Hepatocyte (in vitro differentiated cells): ENCODE results near the gene CYTH2. TPM values are rescaled to one million over a fixed set of nuclear protein-coding genes. Genes with fewer than 3 reads are reported as not detected.

Experiments
- DNase-seq: peaks from one replicate; pipeline ENCODE4 v3.0.0-alpha.2; 2016; ENCODE audit warnings: low spot score
- H2AFZ ChIP-seq: fragments of 200-600 bp; sonication (generic); 2 replicates; pipeline ENCODE4 v1.6.0; 2016; ENCODE audit warnings: antibody characterized with exemption, mild to moderate bottlenecking
- H3K27ac ChIP-seq: fragments of 200-600 bp; sonication (generic); 2 replicates; pipeline ENCODE4 v1.5.1; 2016; ENCODE audit warnings: mild to moderate bottlenecking
- H3K27me3 ChIP-seq: fragments of 200-600 bp; sonication (generic); 2 replicates; pipeline ENCODE4 v1.6.1; 2016
- H3K36me3 ChIP-seq: fragments of 200-600 bp; sonication (generic); replicated peaks from 2 replicates; pipeline ENCODE4 v1.5.1; 2016; ENCODE audit warnings: low read depth; ENCODE audit not compliant: insufficient read depth
- H3K4me1 ChIP-seq: fragments of 200-600 bp; sonication (generic); 2 replicates; pipeline ENCODE4 v1.5.1; 2016; ENCODE audit warnings: mild to moderate bottlenecking, moderate library complexity; ENCODE audit not compliant: insufficient read depth
- H3K4me2 ChIP-seq: fragments of 200-600 bp; sonication (generic); 2 replicates; pipeline ENCODE4 v1.6.0; 2016
- H3K4me3 ChIP-seq: fragments of 200-600 bp; sonication (generic); 2 replicates; pipeline ENCODE4 v1.5.1; 2016; ENCODE audit warnings: mild to moderate bottlenecking
- H3K79me2 ChIP-seq: fragments of 200-600 bp; sonication (generic); 2 replicates; pipeline ENCODE4 v1.6.0; 2017; ENCODE audit warnings: mild to moderate bottlenecking
- H3K9me2 ChIP-seq: fragments of 200-600 bp; sonication (generic); replicated peaks from 2 replicates; pipeline ENCODE4 v1.6.0; 2017; ENCODE audit warnings: mild to moderate bottlenecking; ENCODE audit not compliant: insufficient read depth
- H3K9me3 ChIP-seq: fragments of 200-600 bp; sonication (generic); 2 replicates; pipeline ENCODE4 v1.5.1; 2016; ENCODE audit warnings: low read depth, mild to moderate bottlenecking
- H4K20me1 ChIP-seq: fragments of 200-600 bp; sonication (generic); 2 replicates; pipeline ENCODE4 v1.6.0; 2016; ENCODE audit warnings: mild to moderate bottlenecking; ENCODE audit not compliant: insufficient read depth, poor library complexity, severe bottlenecking
- CTCF ChIP-seq: fragments of 200-600 bp; sonication (generic); IDR thresholded peaks from 2 replicates; pipeline ENCODE4 v1.5.1; 2016; ENCODE audit warnings: antibody characterized with exemption, mild to moderate bottlenecking; ENCODE audit not compliant: poor library complexity
- EZH2 ChIP-seq: fragments of 200-600 bp; sonication (generic); IDR thresholded peaks from 2 replicates; pipeline ENCODE4 v1.6.1; 2016; ENCODE audit warnings: antibody characterized with exemption, mild to moderate bottlenecking, borderline replicate concordance
- EZH2phosphoT487 ChIP-seq: fragments of 200-600 bp; sonication (generic); IDR thresholded peaks from one replicate; pipeline ENCODE4 v1.6.1; 2018; ENCODE audit warnings: antibody characterized with exemption, mild to moderate bottlenecking, low read depth, moderate library complexity; ENCODE audit not compliant: unreplicated experiment, severe bottlenecking
- WGBS: methylation state at CpG from one replicate; pipeline ENCODE4 v1.1.6; 2016; ENCODE audit warnings: low lambda C conversion rate; ENCODE audit errors: missing lambda C conversion rate; 5-methylcytosine and 5-hydroxymethylcytosine counted together
- polyA plus RNA-seq: library from polyadenylated mRNA; unstranded; fragments of >200 nt; fragmentation: Nextera tagmentation; extraction: Ambion mirVana; gene quantifications from 2 replicates; pipeline ENCODE4 v1.2.1, GENCODE V29; 2016
- total RNA-seq: library from RNA; depleted of rRNA; stranded (reverse); fragments of >200 nt; gene quantifications from 2 replicates; pipeline ENCODE4 v1.2.3, GENCODE V29; 2014

The CYTH2 gene
- total and polyA plus RNA-seq, 2 experiments from 2014 or later: 63.1 to 80.1 TPM

GRCh38 chr19:48461651-48461981, 7.6 kb upstream of the CYTH2 start:
- 97% methylated on average over 28 of the region's 36 CpGs for WGBS
- H3K36me3 ChIP-seq: no peaks in the 10 kb centered on the region

GRCh38 chr19:48461982-48462655, 7.0 kb upstream of the CYTH2 start:
- Histone ChIP-seq H3K4me3 (no peak overlapping the region), H2AFZ (no peak overlapping the region), H3K9me3 (no peaks in the 10 kb centered on the region), H3K79me2 (no peaks in the 10 kb centered on the region), H3K27ac (no peak overlapping the region), H4K20me1 (no peaks in the 10 kb centered on the region), H3K9me2 (no peaks in the 10 kb centered on the region), H3K36me3 (no peaks in the 10 kb centered on the region), H3K27me3 (no peaks in the 10 kb centered on the region), H3K4me2 (no peak overlapping the region), H3K4me1 (no peaks in the 10 kb centered on the region)
- no peak for DNase-seq
- 98% methylated on average over 57 of the region's 62 CpGs for WGBS
- no peak for TF ChIP-seq EZH2phosphoT487
- TF ChIP-seq CTCF: no peak
- no peak for TF ChIP-seq EZH2

More at GRCh38 chr19:48461651-48461981, 7.6 kb upstream of the CYTH2 start:
- Histone ChIP-seq H3K4me3 (no peak overlapping the region), H3K27me3 (no peaks in the 10 kb centered on the region), H4K20me1 (no peaks in the 10 kb centered on the region), H3K4me2 (no peak overlapping the region), H3K9me3 (no peaks in the 10 kb centered on the region), H3K79me2 (no peaks in the 10 kb centered on the region), H3K9me2 (no peaks in the 10 kb centered on the region), H2AFZ (no peak overlapping the region), H3K4me1 (no peaks in the 10 kb centered on the region), H3K27ac (no peak overlapping the region)
- TF ChIP-seq EZH2phosphoT487: no peak
- DNase-seq: no peak

- H3K9me3 ChIP-seq: no peaks in the 10 kb centered on the region
- H3K36me3 ChIP-seq: no peaks in the 10 kb centered on the region
- H3K4me3 ChIP-seq: no peak overlapping the region
- no peaks in the 10 kb centered on the region for H3K27me3 ChIP-seq
- no peak overlapping the region for H3K4me2 ChIP-seq
- peaks cover 7% of the 10 kb centered on the region for H3K4me1 ChIP-seq
- no peak overlapping the region for H2AFZ ChIP-seq
- no peaks in the 10 kb centered on the region for H3K9me2 ChIP-seq
- H3K79me2 ChIP-seq: peaks cover 6% of the 10 kb centered on the region
- H3K27ac ChIP-seq: no peak overlapping the region
- 89% methylated on average over 1 of the region's 1 CpG for WGBS
- peaks cover 6% of the 10 kb centered on the region for H4K20me1 ChIP-seq
- no peak for TF ChIP-seq CTCF
- TF ChIP-seq EZH2: no peak
- TF ChIP-seq EZH2phosphoT487: no peak
- no peak for DNase-seq
Measured at GRCh38 chr19:48465215-48465614, 4.0 kb upstream of the CYTH2 start.

GRCh38 chr19:48466561-48467325, 2.4 kb upstream of the CYTH2 start:
- no peak for DNase-seq
- Histone ChIP-seq H3K9me2 (no peaks in the 10 kb centered on the region), H3K9me3 (no peaks in the 10 kb centered on the region), H3K4me2 (no peak overlapping the region), H3K79me2 (peaks cover 21% of the 10 kb centered on the region), H3K4me3 (no peak overlapping the region), H3K4me1 (peaks cover 11% of the 10 kb centered on the region), H3K27ac (no peak overlapping the region), H2AFZ (no peak overlapping the region), H3K36me3 (no peaks in the 10 kb centered on the region), H4K20me1 (peaks cover 21% of the 10 kb centered on the region), H3K27me3 (no peaks in the 10 kb centered on the region)
- 83% methylated on average over 16 of the region's 16 CpGs for WGBS
- TF ChIP-seq EZH2 (no peak), EZH2phosphoT487 (no peak)
